NOMO-1 treated with DMSO at 0.1 percent for 48 hours (cell line): Measurements from ENCODE around the gene TNS1.
"Not testable (repeated sequence)": the region's sequence is repeated elsewhere in the genome, so short reads cannot be mapped to it uniquely, and the experiment has no call there.

Experiments
- DNase-seq: peaks from one replicate; lab custom pipeline; 2025; ENCODE audit not compliant: unreplicated experiment; lab: John Stamatoyannopoulos, UW

The TNS1 gene

GRCh38 chr2:218029366-218030360 lies 26.9 kb upstream of the TNS1 start:
- no peak for DNase-seq

DNA sequence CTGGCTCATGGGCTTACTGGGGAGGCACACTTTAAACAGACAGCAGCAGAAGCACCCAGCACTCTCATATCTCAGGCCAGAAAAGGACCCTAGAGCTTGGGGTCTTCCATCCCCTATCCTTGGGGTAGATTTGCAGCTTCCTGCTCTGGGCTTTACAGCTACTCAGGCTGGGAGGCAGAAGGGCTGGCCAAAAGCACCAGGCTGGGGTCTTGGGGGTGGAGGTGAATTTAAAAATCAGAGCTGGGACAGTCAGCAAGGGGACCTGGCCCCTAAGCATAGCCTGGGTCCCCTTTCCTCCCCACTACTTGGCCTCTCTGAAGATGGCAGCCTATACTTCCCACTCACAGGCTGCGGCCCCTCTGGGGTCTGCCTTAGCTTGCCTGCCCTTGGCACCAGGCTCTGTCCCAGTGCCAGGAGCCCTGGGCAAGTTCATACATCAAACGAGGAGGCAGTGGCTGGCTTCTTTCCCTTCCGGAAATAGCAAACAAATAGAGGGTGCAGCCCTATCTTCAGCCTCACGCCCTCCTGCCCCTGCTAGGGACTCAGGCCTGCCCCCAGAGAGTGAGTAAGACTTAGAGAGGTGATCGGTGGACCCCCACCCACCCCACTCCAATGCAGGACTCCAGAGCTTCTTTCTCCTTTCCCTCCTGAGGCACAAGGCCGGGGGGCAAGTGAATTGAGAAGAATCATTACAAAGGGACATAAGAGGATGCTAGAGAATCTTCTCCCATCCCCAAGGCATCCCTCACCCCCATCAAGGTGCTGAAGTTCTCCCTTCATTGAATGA lies 26.0 kb upstream of the TNS1 start:
- DNase-seq = no peak

- DNase-seq = no peak
Measured at GRCh38 chr2:218028189-218028495, 25.3 kb upstream of the TNS1 start.

DNA sequence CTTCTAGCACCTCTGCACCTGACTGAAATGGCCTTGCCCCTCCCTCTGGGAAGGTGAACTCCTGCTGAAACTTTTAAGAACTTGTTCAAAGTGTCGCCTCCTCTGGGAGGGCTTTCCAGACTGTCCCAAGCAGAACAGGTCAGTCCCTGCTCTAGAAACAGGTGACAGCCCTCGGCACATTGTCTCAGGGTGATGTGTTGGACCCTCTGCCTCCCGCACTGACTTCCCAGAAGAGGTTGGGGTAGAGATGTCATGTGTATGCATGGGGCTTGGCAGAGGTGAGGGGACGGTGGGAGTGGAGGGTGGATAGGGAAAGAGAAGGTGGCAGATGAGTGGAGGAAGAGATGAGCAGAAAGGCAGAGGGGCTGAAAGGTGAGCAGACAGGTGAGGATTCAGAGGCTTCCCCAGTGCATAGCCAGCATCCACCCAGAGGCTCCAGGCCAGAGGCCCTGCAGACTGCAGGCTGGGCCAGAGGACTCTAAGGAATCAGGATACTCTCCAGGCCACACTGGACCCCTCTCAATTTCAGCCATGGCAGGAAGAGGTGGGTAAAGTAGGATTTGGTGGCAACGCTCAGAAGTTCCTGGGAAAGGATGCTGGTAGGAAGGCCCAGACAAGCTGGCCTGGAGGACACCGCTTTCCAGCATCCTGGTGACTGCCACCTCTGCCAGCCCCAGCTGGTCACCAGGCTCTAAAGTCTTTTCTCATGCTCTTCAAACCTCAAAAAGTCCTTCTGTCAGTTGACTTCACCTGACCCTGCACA lies 24.8 kb upstream of the TNS1 start:
- DNase-seq = no peak

DNA sequence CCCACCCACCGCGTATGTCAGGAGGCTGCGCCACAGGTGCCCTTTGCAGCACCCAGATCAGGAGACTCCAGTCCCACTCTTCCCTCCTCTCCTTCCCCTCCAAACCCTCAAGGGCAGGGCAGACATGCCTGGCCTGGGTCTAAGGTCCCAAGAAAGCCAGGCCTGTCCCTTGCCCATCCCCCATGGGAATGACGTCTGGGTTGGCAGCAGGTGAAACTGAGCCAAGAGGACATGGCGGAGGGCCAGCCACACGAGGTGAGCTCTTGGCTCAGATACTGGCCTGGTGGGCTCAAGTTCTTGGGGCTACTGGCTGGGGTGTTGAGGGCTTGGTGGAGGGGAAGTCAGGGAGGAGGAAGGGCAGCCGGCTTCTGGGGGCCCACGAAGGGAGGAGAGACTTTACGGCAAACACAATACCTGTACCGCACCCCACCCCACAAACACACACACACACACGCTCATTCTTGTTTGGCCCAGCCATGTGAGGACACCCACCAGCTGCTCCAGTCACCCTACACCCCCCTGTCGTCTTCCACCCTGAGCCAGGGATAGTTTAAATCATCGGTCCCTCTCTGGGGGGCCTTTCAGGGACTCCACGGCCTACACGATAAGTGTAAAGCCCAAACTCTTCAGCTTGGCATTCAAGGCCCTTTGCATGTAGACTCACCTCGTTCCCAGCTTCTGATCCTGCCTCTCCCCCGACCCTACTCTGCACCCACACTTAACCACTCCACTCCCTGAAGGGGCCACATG lies 24.1 kb upstream of the TNS1 start:
- no peak for DNase-seq

- DNase-seq = no peak
Measured at GRCh38 chr2:218026244-218026643, 23.4 kb upstream of the TNS1 start.

- DNase-seq = no peak
Measured at GRCh38 chr2:218024871-218025270, 22.1 kb upstream of the TNS1 start.

- DNase-seq = no peak
Measured at GRCh38 chr2:218024336-218024735, 21.5 kb upstream of the TNS1 start.

- no peak for DNase-seq
Measured at GRCh38 chr2:218023636-218024035, 20.8 kb upstream of the TNS1 start.

DNA sequence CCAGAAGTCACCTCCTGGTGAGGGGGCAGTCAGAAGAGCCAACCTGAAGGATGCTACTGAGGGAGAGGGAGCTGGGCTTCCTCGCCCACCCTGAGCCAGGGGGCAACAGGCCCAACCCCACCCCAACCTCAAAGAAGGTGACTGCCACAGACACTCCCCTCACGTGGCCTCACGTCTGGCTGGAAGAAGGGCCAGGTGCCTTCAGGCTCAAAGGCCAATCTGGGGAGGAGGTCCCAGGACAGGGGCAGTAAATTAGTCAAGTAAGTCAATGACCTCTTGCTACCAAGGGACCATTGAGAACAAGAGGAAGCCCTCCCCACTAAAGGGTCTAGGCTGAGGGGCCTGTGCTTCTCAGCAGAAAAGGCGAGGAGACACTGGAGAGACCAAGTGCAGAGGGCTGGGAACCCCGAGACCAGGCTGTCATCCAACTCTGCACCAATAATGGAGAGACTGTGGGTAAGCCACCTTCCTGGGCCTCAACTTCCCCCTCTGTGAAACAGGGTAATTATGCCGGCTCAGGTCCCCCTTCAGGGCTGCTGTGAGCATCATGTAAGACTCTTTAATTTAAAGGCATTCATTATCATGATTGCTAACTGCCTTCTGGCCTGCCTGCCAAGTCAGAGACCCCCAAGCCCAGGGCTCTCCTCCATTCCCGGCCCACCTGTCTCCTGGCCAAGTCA lies 20.2 kb upstream of the TNS1 start:
- DNase-seq = no peak

DNA sequence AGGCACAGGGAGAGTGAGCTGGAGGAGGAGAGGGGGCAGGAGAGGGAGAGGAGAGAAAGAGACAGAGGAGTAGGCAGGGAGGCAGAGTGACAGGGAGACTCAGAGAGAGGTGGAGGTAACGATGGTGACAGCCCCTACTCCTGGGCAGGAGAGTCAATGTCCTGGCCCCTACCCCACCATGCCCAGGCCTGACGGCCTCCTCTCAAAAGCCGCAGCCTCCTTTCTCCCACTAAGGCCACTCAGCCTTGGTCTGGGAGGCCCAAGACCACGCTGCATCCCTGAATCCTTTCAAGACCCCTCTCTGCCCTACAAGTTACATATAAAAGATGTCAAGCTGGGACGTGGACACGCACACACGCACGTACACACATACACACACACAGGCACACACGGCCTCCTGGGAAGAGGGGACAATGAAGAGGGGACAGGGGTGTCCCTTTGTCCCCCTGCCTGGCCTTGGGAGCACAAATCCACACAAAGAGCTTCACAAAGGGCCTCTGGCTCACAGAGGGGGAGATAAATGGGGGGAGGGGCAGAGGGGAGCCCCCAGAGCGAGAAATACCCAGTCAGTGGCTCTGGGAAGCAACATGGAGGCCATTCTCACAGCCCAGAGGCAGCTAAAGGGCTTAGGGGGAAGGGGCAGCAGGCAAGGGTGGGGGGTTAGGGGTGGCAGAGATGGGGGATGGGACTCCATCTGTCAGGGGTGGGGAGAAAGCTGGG lies 19.5 kb upstream of the TNS1 start:
- DNase-seq = no peak

DNA sequence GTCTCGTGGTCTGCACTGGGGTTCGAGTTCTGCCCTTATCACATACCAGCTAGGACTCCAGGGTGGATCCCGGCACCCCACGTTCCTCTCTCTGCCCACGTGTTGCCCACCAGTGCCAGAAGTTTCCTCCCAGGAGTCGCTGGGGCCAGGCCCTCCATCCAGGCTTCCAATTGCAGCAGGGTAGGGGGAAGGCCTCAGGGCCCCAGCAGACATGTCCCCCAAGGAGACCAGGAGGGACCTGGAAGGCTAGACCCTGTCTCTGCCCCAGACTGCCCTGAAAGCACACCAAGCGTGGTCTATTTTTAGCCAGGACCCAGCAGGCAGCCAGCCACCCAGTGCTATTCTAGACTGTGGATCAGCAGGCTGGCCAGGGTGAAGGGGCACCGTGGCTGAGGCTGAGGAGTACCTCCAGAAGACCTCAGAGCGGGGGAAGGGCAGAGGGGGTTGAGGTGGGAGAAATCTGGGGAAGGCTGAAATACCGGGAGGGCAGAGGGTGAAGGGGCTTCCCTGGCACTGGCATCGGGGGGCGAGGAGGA lies 18.8 kb upstream of the TNS1 start:
- no peak for DNase-seq

DNA sequence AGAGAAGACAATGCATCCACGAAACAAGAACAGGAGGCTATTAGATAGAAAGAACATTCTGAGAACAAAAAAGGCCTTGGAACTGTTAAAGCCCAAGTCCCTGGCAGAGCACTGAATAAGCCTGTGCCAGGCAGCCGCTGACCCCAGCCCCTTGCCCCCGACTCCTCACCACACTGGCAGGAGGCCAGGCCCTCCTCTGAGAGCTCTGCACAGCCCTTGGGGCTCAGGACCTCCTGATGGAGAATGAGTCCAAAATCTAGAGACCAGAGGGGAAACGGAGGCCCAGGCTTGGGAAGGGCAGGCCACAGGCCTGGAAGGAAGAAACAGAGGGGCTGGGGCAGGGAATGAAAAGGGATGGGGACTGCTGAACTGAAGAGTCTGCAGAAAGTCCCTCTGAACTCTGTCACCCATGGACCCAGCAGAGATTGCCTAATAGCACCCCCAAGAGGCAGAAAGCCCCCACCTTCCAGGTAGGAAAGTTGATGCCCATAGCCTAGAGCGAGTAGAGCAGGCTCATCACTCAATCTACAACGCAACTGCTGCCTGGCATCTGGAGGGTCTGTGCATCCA lies 18.3 kb upstream of the TNS1 start:
- DNase-seq = no peak

- DNase-seq = no peak
Measured at GRCh38 chr2:218020281-218020680, 17.5 kb upstream of the TNS1 start.

DNA sequence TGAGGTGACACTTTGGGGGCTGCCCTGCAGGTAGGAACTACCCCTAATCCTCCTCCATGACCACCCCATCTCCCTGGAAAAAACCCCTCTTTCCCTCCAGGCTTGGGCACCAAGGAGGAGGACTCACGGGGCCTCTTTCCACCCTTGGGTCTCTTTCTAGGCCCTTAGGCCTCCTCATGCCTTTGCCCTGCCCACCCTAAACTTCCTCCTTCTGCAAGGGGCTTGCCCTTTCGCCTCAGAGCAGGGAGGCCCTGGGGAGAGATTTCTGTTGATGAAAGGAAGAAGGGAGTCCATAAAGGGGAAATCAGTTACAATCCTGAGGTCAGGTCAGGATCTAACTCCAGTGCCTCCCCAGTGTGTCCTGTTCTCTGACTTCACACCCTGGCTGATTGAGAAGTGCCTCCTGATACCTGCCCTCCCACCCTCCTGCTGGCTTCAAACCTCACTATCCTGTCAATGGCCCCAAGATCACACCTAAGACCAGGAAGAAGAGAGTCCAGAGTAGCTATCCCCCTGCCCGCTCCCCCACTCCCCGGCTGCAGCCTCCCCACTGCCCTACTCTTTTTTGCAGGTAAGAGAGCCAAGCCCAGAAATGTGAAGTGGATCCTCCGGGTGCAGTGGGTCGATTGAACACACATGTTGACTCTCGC lies 16.7 kb upstream of the TNS1 start:
- DNase-seq = peak; percentile 72

GRCh38 chr2:218018842-218019125 lies 16.0 kb upstream of the TNS1 start:
- DNase-seq = not testable (repeated sequence)

- no peak for DNase-seq
Measured at GRCh38 chr2:218017211-218018053, 14.6 kb upstream of the TNS1 start.

DNA sequence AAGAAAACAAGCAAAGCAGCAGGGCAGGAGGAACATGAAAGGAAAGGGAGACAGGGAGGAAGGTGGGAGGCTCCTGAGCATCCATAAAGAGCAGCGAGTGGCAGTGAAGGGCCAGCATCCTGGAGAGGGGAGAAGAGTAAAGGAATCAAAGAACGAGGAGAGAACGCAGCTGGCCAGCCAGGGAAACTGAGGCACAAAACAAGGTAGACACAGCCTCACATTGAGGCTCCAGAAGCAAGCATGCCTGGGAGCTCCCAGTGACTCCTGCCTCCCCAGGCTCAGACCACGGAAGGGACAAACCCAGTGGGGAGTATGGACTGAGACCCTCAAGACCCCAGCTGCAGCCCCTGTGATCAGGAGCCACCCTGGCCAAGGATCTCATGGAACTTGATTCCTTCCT lies 14.0 kb upstream of the TNS1 start:
- no peak for DNase-seq
